HepG2 (cell line): ENCODE data around the gene NEDD4L. TPM values are rescaled to one million over a fixed set of nuclear protein-coding genes. Genes with fewer than 3 reads are reported as not detected.

ENCODE experiments used
- FOXP1 ChIP-seq, 2 experiments: fragments of 450-650 bp in 1 of 2; IDR thresholded peaks; 2 replicates each; pipeline ENCODE4 v1.6.1; 2017 to 2018; ENCODE audit warnings: antibody characterized with exemption in 1 of 2
- FOXP4 ChIP-seq: sonication (generic); formaldehyde crosslinking; IDR thresholded peaks from 2 replicates; pipeline ENCODE4 v1.4.0; 2020; ENCODE audit warnings: missing genetic modification reagents
- HIC2 ChIP-seq: sonication (generic); formaldehyde crosslinking; IDR thresholded peaks from 2 replicates; pipeline ENCODE4 v1.9.0; 2022; ENCODE audit warnings: low read depth, missing genetic modification reagents
- HOMEZ ChIP-seq: IDR thresholded peaks from 2 replicates; pipeline ENCODE4 v1.6.1; 2016; ENCODE audit warnings: low read depth
- IRF1 ChIP-seq: sonication (generic); formaldehyde crosslinking; IDR thresholded peaks from 2 replicates; pipeline ENCODE4 v1.4.0; 2020; ENCODE audit warnings: low read depth, mild to moderate bottlenecking, missing genetic modification reagents
- NR2F1 ChIP-seq, 2 experiments: fragments of 450-650 bp in 1 of 2; formaldehyde crosslinking in 1 of 2; IDR thresholded peaks; 2 replicates each; pipeline versions ENCODE4 v1.5.0 to v1.6.1; 2016 to 2020; ENCODE audit warnings: mild to moderate bottlenecking in 1 of 2, missing compliant biosample characterization in 1 of 2, missing genetic modification reagents in 1 of 2, moderate library complexity in 1 of 2
- PBX3 ChIP-seq: sonication (generic); formaldehyde crosslinking; IDR thresholded peaks from 2 replicates; pipeline ENCODE4 v1.8.1; 2023; ENCODE audit warnings: missing genetic modification reagents, inconsistent platforms, borderline replicate concordance
- PITX1 ChIP-seq: sonication (generic); formaldehyde crosslinking; IDR thresholded peaks from 2 replicates; pipeline ENCODE4 v1.5.1; 2020; ENCODE audit warnings: mild to moderate bottlenecking, missing genetic modification reagents
- THRA ChIP-seq: sonication (generic); formaldehyde crosslinking; IDR thresholded peaks from 2 replicates; pipeline ENCODE4 v1.4.0; 2020; ENCODE audit warnings: missing genetic modification reagents, borderline replicate concordance
- ZNF12 ChIP-seq: sonication (generic); formaldehyde crosslinking; IDR thresholded peaks from 2 replicates; pipeline ENCODE4 v1.5.0; 2020; ENCODE audit warnings: missing genetic modification reagents
- ZNF296 ChIP-seq: sonication (generic); formaldehyde crosslinking; conservative IDR thresholded peaks from 2 replicates; pipeline ENCODE4 v1.5.0; 2020; ENCODE audit warnings: mild to moderate bottlenecking, missing genetic modification reagents
- ZNF652 ChIP-seq: IDR thresholded peaks from 2 replicates; pipeline ENCODE4 v1.6.1; 2016; ENCODE audit warnings: low read depth, borderline replicate concordance
- polyA plus RNA-seq, 8 experiments: library from polyadenylated mRNA; depleted of rRNA in 3 of 8; stranded (reverse) in 7 of 8; unstranded in 1 of 8; fragments of >200 nt; fragmentation: Illumina TruSeq in 4 of 8; extraction: Trizol in 4 of 8; gene quantifications; 2 replicates each; pipeline versions ENCODE4 v1.2.1 to v1.2.3, GENCODE V29; 2011 to 2016; ENCODE audit warnings: low read depth in 4 of 8, missing spikeins in 1 of 8, mixed read lengths in 1 of 8; ENCODE audit not compliant: insufficient read depth in 1 of 8
- total RNA-seq, 5 experiments: library from RNA; depleted of rRNA; stranded (reverse); fragments of >200 nt; fragmentation: Illumina TruSeq; extraction: Trizol; gene quantifications; 2 replicates each; pipeline ENCODE4 v1.2.3, GENCODE V29; 2016; ENCODE audit warnings: low read depth in 1 of 5
- TF ChIP-seq, protein P1 (sequence below): sonication (generic); formaldehyde crosslinking; IDR thresholded peaks from 2 replicates; pipeline ENCODE4 v1.4.0; 2020; ENCODE audit warnings: mild to moderate bottlenecking, missing genetic modification reagents, borderline replicate concordance

NEDD4L gene
- total and polyA plus RNA-seq, 2 of the 13 experiments (the other 11 are each of a cell fraction or from before 2014, with no cell fraction given) = 168 to 390 TPM

- TF ChIP-seq IRF1 (CRISPR knock-in tag) (no peak), PBX3 (no peak), ZNF652 (CRISPR knock-in tag) (peak; percentile 60; the same call in 1 of the 2 replicates), HIC2 (CRISPR knock-in tag) (no peak), PITX1 (CRISPR knock-in tag) (no peak), NR2F1 (CRISPR knock-in tag; IDR thresholded peaks at IDR 0.05) (peak; percentile 21 to 58; a peak in 1 of 4 replicates), FOXP4 (CRISPR knock-in tag) (peak; percentile 51), ZNF296 (CRISPR knock-in tag) (no peak), THRA (CRISPR knock-in tag) (peak; percentile 20; the same call in 1 of the 2 replicates), HOMEZ (0 out of 2 replicates have a peak, but pooled peaks have one; percentile 31), FOXP1 (IDR thresholded peaks at IDR 0.05) (no peak), FOXP1 (CRISPR knock-in tag; IDR thresholded peaks at IDR 0.05) (0 out of 2 replicates have a peak, but pooled peaks have one; percentile 31), ZNF12 (CRISPR knock-in tag) (peak; percentile 72)
- TF ChIP-seq, protein P1, sequence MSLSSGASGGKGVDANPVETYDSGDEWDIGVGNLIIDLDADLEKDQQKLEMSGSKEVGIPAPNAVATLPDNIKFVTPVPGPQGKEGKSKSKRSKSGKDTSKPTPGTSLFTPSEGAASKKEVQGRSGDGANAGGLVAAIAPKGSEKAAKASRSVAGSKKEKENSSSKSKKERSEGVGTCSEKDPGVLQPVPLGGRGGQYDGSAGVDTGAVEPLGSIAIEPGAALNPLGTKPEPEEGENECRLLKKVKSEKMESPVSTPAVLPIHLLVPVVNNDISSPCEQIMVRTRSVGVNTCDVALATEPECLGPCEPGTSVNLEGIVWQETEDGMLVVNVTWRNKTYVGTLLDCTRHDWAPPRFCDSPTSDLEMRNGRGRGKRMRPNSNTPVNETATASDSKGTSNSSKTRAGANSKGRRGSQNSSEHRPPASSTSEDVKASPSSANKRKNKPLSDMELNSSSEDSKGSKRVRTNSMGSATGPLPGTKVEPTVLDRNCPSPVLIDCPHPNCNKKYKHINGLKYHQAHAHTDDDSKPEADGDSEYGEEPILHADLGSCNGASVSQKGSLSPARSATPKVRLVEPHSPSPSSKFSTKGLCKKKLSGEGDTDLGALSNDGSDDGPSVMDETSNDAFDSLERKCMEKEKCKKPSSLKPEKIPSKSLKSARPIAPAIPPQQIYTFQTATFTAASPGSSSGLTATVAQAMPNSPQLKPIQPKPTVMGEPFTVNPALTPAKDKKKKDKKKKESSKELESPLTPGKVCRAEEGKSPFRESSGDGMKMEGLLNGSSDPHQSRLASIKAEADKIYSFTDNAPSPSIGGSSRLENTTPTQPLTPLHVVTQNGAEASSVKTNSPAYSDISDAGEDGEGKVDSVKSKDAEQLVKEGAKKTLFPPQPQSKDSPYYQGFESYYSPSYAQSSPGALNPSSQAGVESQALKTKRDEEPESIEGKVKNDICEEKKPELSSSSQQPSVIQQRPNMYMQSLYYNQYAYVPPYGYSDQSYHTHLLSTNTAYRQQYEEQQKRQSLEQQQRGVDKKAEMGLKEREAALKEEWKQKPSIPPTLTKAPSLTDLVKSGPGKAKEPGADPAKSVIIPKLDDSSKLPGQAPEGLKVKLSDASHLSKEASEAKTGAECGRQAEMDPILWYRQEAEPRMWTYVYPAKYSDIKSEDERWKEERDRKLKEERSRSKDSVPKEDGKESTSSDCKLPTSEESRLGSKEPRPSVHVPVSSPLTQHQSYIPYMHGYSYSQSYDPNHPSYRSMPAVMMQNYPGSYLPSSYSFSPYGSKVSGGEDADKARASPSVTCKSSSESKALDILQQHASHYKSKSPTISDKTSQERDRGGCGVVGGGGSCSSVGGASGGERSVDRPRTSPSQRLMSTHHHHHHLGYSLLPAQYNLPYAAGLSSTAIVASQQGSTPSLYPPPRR (CRISPR knock-in tag) = peak; percentile 35; the same call in 1 of the 2 replicates
Measured at GRCh38 chr18:58132595-58133261, 88.7 kb downstream of the NEDD4L start (continued).
